HG03139 (cell line): ENCODE data around the gene TMPRSS2.
"Not testable (repeated sequence)": the region's sequence is repeated elsewhere in the genome, so short reads cannot be mapped to it uniquely, and the experiment has no call there.

Source experiments
- ATAC-seq: cut with Tn5 transposase; IDR thresholded peaks from one replicate; pipeline ENCODE4 v1.9.1; 2021; ENCODE audit not compliant: unreplicated experiment

TMPRSS2 gene

DNA sequence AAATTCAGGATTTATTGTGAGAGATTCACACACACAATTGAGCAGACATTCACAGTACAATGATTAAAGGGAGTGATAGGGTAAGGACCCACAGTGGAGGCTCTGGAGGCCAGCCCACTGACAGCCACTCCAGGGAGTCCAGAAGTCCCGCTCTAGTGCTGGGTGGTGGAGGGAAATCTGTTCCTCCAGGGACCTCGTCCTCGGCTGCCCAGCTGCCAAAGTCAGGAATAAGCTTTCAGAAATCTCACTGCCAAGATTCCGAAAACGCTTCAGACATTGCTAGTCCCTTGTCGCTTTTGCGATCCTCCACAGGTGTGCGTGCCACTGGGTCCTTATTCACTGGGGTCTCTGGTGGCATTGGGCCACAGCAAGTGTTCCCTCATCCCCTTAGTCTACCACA is 79.6 kb downstream of the TMPRSS2 start:
- no peak for ATAC-seq

DNA sequence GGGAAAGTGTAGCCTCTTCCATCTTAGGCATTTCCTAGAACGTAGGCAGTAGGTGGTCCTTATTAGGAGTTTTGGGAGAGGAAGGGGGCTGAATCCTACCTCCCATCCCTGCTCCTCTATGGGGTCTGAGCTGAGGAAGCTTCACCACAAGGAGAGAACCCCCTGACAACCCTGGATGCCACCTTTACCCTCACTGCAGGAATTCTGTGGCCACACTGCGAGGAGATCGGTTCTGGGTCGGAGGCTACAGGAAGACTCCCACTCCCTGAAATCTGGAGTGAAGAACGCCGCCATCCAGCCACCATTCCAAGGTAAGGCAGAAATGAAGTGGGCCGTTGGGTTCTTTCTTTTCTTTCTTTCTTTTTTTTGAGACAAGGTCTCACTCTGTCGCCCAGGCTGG is 80.4 kb downstream of the TMPRSS2 start:
- no peak for ATAC-seq

DNA sequence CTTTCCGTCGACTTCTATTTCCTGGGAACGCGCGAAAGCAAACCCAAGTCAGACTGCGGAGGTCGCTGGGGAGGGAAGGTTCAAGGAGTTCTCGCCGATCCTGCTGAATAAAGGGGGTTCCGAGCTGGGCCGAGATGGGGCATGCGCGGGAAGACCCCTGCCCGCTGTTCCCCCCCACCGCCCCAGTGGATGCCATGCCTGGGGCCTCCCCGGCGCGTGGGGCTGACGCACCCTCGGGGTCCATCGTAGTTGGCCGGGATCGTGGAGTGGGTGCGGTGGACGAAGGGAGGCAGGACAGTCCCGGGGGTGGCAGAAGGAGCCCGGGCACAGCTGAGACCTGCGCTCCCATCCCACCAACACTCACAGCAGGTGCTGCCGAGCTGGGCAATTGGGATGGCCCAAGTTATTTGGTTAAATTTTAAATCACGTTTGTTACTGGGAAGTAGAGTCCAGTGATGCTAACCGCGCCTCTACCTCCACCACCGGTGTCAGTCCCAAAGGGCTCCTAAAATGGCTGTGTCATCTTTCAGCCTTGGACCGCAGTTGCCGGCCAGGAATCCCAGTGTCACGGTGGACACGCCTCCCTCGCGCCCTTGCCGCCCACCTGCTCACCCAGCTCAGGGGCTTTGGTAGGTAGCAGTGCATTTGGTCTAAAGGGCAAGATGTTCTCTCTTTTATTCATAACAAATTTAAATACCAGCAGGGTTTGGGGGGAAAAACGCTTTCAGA is 81.1 kb downstream of the TMPRSS2 start:
- no peak for ATAC-seq

DNA sequence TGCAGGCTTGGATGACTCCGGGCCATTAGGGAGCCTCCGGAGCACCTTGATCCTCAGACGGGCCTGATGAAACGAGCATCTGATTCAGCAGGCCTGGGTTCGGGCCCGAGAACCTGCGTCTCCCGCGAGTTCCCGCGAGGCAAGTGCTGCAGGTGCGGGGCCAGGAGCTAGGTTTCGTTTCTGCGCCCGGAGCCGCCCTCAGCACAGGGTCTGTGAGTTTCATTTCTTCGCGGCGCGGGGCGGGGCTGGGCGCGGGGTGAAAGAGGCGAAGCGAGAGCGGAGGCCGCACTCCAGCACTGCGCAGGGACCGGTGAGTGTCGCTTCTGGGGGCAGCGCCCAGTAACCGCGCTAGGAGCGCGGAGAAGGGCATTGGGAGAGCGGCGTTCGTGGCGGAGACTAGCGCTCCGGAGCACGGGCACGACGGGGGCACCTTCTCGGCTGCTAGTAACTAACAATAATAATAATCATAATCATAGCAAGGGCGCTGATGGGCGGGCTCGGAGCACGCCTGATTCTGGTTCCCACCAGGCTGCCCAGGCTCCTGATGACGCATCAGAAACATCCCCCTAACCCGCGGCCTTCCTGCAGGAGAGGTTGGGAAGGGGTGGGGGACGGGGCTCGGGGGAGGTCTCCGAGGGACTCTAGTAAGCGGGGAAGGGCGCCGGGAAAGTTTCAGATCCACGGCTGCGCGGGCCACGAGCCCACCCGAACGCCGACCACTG is 81.8 kb downstream of the TMPRSS2 start, which contains the start of gene MX1:
Gene MX1 (plus strand): TSS at position 286 of the 722 bp plus-strand sequence. CDS start 5,832 bp downstream, outside the sequence.
- peak; percentile 86 for ATAC-seq

DNA sequence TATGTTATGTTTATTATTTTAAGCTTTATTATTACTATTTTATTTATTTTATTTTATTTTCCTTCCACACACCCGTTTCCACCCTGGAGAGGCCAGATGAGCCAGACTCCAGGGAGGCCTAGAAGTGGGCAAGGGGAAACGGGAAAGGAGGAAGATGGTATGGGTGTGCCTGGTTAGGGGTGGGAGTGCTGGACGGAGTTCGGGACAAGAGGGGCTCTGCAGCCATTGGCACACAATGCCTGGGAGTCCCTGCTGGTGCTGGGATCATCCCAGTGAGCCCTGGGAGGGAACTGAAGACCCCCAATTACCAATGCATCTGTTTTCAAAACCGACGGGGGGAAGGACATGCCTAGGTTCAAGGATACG is 82.4 kb downstream of the TMPRSS2 start:
- no peak for ATAC-seq

DNA sequence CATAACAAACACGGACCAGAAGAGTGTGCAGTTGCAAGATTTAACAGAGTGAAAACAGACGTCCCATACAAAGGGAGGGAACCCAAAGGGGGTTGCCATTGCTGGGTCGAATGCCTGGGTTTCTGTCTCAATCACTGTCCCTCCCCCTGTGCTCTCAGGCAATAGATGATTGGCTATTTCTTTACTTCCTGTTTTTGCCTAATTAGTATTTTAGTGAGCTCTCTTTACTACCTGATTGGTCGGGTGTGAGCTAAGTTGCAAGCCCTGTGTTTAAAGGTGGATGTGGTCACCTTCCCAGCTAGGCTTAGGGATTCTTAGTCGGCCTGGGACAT is 84.7 kb downstream of the TMPRSS2 start:
- ATAC-seq = not testable (repeated sequence)

DNA sequence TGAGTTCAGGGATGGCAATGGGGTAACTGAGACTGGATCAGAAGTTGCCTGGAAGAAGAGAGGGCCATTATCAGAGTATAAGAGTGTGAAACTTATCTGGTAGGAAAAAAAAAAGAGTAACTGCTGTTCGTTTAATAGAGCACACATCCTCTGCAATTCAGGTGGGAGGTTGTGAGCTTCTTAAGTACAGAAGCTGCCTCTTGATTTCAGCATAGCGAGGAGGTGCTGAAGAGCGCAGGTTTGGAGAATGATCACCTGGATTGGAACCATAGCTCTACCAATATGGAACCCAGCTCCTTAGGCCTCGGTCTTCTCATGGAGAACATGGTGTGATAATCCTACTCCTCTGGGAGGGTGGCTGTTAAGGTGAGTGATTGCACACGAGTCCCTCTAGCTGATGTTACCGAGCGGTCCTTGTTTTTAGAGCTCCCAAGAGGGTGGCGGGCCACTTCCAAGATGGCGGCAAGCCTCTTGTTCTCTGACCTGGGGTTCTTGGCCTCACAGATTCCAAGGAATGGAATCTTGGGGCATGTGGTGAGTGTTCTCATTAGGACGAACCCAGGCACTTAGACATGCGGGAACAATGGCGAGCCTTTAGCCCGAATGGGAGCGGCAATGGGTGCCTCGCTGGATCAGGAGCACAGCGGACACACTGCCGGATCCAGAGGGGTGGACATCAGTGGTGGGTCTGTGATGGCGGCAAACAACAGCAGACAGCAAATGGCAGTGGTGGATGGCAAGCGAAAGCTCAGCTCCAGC is 85.2 kb downstream of the TMPRSS2 start:
- no peak for ATAC-seq

DNA sequence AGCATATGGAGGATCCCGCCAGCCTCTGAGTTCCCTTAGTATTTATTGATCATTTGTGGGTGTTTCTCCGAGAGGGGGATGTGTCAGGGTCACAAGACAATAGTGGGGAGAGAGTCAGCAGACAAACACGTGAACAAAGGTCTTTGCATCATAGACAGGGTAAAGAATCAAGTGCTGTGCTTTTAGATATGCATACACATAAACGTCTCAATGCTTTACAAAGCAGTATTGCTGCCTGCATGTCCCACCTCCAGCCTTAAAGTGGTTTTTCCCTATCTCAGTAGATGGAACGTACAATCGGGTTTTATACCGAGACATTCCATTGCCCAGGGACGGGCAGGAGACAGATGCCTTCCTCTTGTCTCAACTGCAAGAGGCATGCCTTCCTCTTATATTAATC is 87.0 kb downstream of the TMPRSS2 start:
- ATAC-seq = not testable (repeated sequence)

DNA sequence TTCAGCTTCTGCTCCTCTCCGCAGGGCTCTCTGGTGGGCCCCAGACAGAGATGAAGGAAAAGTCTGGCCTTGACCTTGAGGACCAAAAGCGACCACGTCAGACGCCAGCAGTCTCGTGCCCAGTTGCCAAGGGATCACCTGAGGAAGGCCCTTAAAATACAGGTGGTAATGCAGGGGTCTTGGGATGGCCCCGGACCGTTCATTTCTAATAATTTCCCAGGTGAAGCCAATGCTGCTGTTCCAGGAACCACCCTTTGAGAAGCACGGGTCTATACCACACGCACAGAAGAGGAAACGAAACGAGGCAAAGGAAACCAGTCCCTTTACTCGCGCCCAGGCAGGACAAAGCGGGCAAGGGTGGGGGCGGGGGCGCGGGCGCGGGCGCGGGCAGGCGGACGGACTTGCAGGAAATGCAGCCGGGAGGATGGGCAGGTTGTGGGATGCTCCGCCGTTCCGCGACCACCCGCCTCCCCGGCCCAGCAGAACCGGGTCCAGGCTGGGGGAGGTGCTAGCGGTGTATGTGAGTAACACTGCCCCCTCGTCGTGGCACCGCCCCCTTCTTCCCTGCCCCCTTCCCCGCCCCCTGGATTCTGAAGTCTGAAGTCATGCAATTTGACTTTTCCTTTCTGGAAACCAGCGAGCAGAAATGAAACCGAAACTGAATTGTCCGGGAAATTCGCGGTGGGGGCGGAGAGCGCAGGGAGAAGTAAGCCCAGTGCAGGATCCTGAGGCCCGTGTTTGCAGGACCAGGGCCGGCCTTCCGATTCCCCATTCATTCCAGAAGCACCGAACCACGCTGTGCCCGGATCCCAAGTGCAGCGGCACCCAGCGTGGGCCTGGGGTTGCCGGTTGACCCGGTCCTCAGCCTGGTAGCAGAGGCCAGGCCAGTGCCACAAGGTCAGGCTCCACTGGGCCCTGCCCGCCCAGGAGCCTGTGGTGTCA is 87.8 kb downstream of the TMPRSS2 start:
- ATAC-seq = peak; percentile 59

DNA sequence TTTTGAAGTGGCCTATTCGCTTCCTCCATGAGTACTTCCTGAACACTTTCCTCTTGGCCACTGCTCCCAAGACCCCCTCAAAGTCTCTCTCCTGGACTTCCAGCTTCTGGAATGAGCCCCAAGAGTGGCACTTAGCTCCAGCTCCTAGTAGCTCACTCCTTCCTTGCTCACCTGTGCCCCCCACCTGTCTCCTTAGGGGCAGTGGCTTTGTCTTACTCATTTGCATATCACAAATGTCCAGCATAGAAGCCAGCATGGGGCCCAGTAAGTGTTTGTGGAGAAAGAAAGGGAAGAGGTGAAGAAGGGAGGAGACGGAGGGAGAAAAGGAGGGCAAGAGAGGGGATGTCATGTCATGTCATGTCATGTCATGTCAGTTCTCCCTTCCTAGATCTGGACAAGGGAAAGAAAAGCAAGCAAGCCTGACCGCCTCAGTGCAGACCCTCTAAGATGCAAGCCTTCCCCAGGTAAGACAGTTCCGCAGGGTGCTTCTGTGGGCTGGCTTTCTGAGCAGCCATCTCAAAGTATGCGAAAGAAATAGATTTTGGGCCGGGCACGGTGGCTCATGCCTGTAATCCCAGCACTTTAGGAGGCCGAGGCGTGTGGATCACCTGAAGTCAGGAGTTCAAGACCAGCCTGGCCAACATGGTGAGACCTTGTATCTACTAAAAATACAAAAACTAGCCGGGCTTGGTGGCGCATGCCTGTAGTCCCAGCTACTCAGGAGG is 88.8 kb downstream of the TMPRSS2 start:
- no peak for ATAC-seq

DNA sequence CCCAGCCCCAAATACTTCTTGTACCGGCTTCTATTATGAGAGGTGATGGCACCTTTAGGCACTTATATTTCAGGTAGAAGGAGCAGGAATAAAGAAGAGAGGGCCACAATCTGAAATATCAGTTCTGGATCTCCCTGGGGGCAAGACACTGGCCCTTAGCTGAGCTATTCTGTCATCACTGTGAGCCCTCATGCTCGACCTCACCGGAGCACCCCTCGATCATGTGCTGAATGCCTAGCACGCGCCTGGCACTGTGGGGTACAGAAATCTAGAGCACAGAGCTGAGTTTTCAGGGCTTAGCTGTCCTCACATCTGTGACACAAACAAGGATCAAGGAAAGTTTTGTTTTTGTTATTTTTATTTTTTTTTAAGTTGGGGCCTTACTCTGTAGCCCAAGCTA is 89.6 kb downstream of the TMPRSS2 start:
- no peak for ATAC-seq

DNA sequence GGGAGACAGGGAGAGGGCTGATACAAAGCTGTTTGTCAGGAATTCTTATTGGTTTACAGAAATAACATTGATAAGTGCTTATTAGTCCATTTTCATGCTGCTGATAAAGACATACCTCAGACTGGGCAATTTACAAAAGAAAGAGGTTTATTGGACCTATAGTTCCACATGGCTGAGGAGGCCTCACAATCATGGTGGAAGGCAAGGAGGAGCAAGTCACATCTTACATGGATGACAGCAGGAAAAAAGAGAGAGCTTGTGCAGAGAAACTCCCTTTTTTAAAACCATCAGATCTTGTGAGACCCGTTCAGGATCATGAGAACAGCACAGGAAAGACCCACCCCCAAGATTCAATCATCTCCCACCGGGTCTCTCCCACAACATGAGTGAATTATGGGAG is 90.5 kb downstream of the TMPRSS2 start:
- ATAC-seq = not testable (repeated sequence)
